HEK293 (cell line): ENCODE measurements around the gene HOTAIR.

Source experiments
- GLIS2 ChIP-seq: fragments of 450-650 bp; formaldehyde crosslinking; IDR thresholded peaks from 2 replicates; pipeline ENCODE4 v1.5.1; 2016; ENCODE audit warnings: missing biosample characterization, missing genetic modification characterization
- IKZF3 ChIP-seq: fragments of 450-650 bp; IDR thresholded peaks from 2 replicates; pipeline ENCODE4 v1.5.0; 2018; ENCODE audit warnings: missing biosample characterization, mild to moderate bottlenecking, missing genetic modification characterization, moderate library complexity
- OSR2 ChIP-seq: fragments of 450-650 bp; formaldehyde crosslinking; IDR thresholded peaks from 2 replicates; pipeline ENCODE4 v1.5.1; 2016; ENCODE audit warnings: missing biosample characterization, missing genetic modification characterization
- ZBTB1 ChIP-seq: fragments of 450-650 bp; formaldehyde crosslinking; IDR thresholded peaks from 2 replicates; pipeline ENCODE4 v1.5.1; 2016; ENCODE audit warnings: missing biosample characterization, missing genetic modification characterization
- ZBTB17 ChIP-seq: fragments of 450-650 bp; formaldehyde crosslinking; IDR thresholded peaks from 2 replicates; pipeline ENCODE4 v1.5.1; 2016; ENCODE audit warnings: missing biosample characterization, missing genetic modification characterization
- ZBTB7A ChIP-seq: fragments of 450-650 bp; formaldehyde crosslinking; IDR thresholded peaks from 2 replicates; pipeline ENCODE4 v1.5.1; 2016; ENCODE audit warnings: low read depth, missing biosample characterization, missing genetic modification characterization
- ZFP3 ChIP-seq: fragments of 450-650 bp; formaldehyde crosslinking; IDR thresholded peaks from 2 replicates; pipeline ENCODE4 v1.5.1; 2016; ENCODE audit warnings: low read depth, missing biosample characterization, missing genetic modification characterization
- ZNF155 ChIP-seq: fragments of 450-650 bp; formaldehyde crosslinking; IDR thresholded peaks from 2 replicates; pipeline ENCODE4 v1.5.1; 2016; ENCODE audit warnings: missing biosample characterization, missing genetic modification characterization
- ZNF366 ChIP-seq: fragments of 450-650 bp; formaldehyde crosslinking; conservative IDR thresholded peaks from 2 replicates; pipeline ENCODE4 v1.5.1; 2016; ENCODE audit warnings: missing biosample characterization, missing genetic modification characterization
- ZNF501 ChIP-seq: fragments of 450-650 bp; formaldehyde crosslinking; IDR thresholded peaks from 2 replicates; pipeline ENCODE4 v1.5.1; 2016; ENCODE audit warnings: missing biosample characterization, missing genetic modification characterization
- ZNF830 ChIP-seq: fragments of 450-650 bp; IDR thresholded peaks from 2 replicates; pipeline ENCODE4 v1.5.0; 2018; ENCODE audit warnings: missing biosample characterization, missing genetic modification characterization, low read depth, mild to moderate bottlenecking, moderate library complexity
- ZSCAN16 ChIP-seq: fragments of 450-650 bp; formaldehyde crosslinking; IDR thresholded peaks from 2 replicates; pipeline ENCODE4 v1.5.1; 2016; ENCODE audit warnings: missing biosample characterization, missing genetic modification characterization
- TF ChIP-seq, protein P1 (sequence below): fragments of 450-650 bp; formaldehyde crosslinking; IDR thresholded peaks from 2 replicates; pipeline ENCODE4 v1.5.1; 2017; ENCODE audit warnings: missing biosample characterization, missing genetic modification characterization
- TF ChIP-seq, protein P2 (sequence below): fragments of 450-650 bp; formaldehyde crosslinking; IDR thresholded peaks from 2 replicates; pipeline ENCODE4 v1.5.1; 2016; ENCODE audit warnings: missing biosample characterization, missing genetic modification characterization
- TF ChIP-seq, protein P3 (sequence below): fragments of 450-650 bp; formaldehyde crosslinking; IDR thresholded peaks from 2 replicates; pipeline ENCODE4 v1.5.1; 2016; ENCODE audit warnings: missing biosample characterization, missing genetic modification characterization
- TF ChIP-seq, protein P4 (sequence below): fragments of 450-650 bp; formaldehyde crosslinking; IDR thresholded peaks from 2 replicates; pipeline ENCODE4 v1.5.1; 2017; ENCODE audit warnings: missing biosample characterization, mild to moderate bottlenecking, missing genetic modification characterization, moderate library complexity
- TF ChIP-seq, protein P5 (sequence below): fragments of 450-650 bp; formaldehyde crosslinking; IDR thresholded peaks from 2 replicates; pipeline ENCODE4 v1.5.1; 2016; ENCODE audit warnings: missing biosample characterization, missing genetic modification characterization
- TF ChIP-seq, protein P6 (sequence below): fragments of 450-650 bp; formaldehyde crosslinking; IDR thresholded peaks from 2 replicates; pipeline ENCODE4 v1.5.1; 2016; ENCODE audit warnings: missing biosample characterization, missing genetic modification characterization
- TF ChIP-seq, protein P7 (sequence below): fragments of 450-650 bp; IDR thresholded peaks from 2 replicates; pipeline ENCODE4 v1.5.1; 2018; ENCODE audit warnings: missing biosample characterization, missing genetic modification characterization

Gene HOTAIR

DNA sequence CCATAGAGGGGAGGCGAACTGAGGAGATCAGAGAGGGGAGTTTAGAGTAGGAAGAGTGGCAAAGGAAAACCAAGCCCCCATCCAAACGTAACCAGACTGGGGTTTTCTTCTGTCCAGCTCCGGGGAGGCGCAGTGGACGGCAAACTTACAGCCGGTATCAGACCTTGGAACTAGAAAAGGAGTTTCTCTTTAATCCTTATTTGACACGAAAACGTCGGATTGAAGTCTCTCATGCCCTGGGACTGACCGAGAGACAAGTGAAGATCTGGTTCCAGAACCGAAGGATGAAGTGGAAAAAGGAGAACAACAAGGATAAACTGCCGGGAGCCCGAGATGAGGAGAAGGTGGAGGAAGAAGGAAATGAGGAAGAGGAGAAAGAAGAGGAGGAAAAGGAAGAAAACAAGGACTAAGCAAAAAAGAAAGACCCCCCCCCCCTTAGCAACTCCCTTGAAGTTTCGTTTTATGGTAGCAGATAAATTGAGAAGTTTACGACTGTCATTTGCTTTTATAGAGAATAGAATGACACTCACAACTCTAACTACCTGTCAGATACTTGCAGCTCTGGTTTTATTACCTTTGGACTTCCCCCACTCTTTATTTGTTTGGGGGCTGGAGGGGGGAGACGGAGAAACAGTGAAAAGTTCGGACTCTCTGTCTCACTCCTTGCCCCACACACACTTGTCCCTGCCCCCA, 36.4 kb upstream of the HOTAIR start (continued):
- TF ChIP-seq, protein P1, sequence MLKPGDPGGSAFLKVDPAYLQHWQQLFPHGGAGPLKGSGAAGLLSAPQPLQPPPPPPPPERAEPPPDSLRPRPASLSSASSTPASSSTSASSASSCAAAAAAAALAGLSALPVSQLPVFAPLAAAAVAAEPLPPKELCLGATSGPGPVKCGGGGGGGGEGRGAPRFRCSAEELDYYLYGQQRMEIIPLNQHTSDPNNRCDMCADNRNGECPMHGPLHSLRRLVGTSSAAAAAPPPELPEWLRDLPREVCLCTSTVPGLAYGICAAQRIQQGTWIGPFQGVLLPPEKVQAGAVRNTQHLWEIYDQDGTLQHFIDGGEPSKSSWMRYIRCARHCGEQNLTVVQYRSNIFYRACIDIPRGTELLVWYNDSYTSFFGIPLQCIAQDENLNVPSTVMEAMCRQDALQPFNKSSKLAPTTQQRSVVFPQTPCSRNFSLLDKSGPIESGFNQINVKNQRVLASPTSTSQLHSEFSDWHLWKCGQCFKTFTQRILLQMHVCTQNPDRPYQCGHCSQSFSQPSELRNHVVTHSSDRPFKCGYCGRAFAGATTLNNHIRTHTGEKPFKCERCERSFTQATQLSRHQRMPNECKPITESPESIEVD (tag by site-specific recombination) = peak; percentile 79
- TF ChIP-seq ZNF155 (tag by site-specific recombination) = no peak
- peak; percentile 69 for TF ChIP-seq IKZF3 (tag by site-specific recombination)
- TF ChIP-seq, protein P2, sequence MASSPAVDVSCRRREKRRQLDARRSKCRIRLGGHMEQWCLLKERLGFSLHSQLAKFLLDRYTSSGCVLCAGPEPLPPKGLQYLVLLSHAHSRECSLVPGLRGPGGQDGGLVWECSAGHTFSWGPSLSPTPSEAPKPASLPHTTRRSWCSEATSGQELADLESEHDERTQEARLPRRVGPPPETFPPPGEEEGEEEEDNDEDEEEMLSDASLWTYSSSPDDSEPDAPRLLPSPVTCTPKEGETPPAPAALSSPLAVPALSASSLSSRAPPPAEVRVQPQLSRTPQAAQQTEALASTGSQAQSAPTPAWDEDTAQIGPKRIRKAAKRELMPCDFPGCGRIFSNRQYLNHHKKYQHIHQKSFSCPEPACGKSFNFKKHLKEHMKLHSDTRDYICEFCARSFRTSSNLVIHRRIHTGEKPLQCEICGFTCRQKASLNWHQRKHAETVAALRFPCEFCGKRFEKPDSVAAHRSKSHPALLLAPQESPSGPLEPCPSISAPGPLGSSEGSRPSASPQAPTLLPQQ (tag by site-specific recombination) = no peak
- TF ChIP-seq ZNF830 (tag by site-specific recombination) = no peak
- TF ChIP-seq, protein P3, sequence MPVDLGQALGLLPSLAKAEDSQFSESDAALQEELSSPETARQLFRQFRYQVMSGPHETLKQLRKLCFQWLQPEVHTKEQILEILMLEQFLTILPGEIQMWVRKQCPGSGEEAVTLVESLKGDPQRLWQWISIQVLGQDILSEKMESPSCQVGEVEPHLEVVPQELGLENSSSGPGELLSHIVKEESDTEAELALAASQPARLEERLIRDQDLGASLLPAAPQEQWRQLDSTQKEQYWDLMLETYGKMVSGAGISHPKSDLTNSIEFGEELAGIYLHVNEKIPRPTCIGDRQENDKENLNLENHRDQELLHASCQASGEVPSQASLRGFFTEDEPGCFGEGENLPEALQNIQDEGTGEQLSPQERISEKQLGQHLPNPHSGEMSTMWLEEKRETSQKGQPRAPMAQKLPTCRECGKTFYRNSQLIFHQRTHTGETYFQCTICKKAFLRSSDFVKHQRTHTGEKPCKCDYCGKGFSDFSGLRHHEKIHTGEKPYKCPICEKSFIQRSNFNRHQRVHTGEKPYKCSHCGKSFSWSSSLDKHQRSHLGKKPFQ (tag by site-specific recombination) = peak; percentile 57; the same call in 1 of the 2 replicates
- no peak for TF ChIP-seq ZBTB7A (tag by site-specific recombination)
- TF ChIP-seq, protein P4, sequence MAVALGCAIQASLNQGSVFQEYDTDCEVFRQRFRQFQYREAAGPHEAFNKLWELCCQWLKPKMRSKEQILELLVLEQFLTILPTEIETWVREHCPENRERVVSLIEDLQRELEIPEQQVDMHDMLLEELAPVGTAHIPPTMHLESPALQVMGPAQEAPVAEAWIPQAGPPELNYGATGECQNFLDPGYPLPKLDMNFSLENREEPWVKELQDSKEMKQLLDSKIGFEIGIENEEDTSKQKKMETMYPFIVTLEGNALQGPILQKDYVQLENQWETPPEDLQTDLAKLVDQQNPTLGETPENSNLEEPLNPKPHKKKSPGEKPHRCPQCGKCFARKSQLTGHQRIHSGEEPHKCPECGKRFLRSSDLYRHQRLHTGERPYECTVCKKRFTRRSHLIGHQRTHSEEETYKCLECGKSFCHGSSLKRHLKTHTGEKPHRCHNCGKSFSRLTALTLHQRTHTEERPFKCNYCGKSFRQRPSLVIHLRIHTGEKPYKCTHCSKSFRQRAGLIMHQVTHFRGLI = no peak
- TF ChIP-seq, protein P5, sequence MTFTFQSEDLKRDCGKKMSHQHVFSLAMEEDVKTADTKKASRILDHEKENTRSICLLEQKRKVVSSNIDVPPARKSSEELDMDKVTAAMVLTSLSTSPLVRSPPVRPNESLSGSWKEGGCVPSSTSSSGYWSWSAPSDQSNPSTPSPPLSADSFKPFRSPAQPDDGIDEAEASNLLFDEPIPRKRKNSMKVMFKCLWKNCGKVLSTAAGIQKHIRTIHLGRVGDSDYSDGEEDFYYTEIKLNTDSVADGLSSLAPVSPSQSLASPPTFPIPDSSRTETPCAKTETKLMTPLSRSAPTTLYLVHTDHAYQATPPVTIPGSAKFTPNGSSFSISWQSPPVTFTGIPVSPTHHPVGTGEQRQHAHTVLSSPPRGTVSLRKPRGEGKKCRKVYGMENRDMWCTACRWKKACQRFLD = no peak
- peak; percentile 73 for TF ChIP-seq ZBTB17
- TF ChIP-seq OSR2 = peak; percentile 84
- no peak for TF ChIP-seq ZSCAN16 (tag by site-specific recombination)
- TF ChIP-seq ZNF366 (tag by site-specific recombination) = peak; percentile 92
- no peak for TF ChIP-seq ZNF501 (tag by site-specific recombination)
- TF ChIP-seq, protein P6, sequence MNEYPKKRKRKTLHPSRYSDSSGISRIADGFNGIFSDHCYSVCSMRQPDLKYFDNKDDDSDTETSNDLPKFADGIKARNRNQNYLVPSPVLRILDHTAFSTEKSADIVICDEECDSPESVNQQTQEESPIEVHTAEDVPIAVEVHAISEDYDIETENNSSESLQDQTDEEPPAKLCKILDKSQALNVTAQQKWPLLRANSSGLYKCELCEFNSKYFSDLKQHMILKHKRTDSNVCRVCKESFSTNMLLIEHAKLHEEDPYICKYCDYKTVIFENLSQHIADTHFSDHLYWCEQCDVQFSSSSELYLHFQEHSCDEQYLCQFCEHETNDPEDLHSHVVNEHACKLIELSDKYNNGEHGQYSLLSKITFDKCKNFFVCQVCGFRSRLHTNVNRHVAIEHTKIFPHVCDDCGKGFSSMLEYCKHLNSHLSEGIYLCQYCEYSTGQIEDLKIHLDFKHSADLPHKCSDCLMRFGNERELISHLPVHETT = 0 out of 2 replicates have a peak, but pooled peaks have one; percentile 20
- TF ChIP-seq, protein P7, sequence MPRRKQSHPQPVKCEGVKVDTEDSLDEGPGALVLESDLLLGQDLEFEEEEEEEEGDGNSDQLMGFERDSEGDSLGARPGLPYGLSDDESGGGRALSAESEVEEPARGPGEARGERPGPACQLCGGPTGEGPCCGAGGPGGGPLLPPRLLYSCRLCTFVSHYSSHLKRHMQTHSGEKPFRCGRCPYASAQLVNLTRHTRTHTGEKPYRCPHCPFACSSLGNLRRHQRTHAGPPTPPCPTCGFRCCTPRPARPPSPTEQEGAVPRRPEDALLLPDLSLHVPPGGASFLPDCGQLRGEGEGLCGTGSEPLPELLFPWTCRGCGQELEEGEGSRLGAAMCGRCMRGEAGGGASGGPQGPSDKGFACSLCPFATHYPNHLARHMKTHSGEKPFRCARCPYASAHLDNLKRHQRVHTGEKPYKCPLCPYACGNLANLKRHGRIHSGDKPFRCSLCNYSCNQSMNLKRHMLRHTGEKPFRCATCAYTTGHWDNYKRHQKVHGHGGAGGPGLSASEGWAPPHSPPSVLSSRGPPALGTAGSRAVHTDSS (tag by site-specific recombination) = peak; percentile 86
- TF ChIP-seq GLIS2 (tag by site-specific recombination) = no peak
- TF ChIP-seq ZFP3 = no peak; the same call in 1 of the 2 replicates
- no peak for TF ChIP-seq ZBTB1 (tag by site-specific recombination)
